Fibroblast of mammary gland (primary cell): ENCODE measurements around the gene USH2A.

ENCODE experiments used
- DNase-seq: peaks from one replicate; pipeline ENCODE4 v3.0.0-alpha.2; 2010; ENCODE audit warnings: low read depth
- H3K4me3 ChIP-seq: 2 replicates; pipeline ENCODE4 v1.5.1; 2011; ENCODE audit warnings: low read depth, mild to moderate bottlenecking, low read length, moderate library complexity; ENCODE audit not compliant: control insufficient read depth
- TF ChIP-seq, protein P1 (sequence below): conservative IDR thresholded peaks from 2 replicates; pipeline ENCODE4 v1.5.1; 2011; ENCODE audit warnings: low read depth, low read length, inconsistent platforms; ENCODE audit not compliant: control insufficient read depth, insufficient read depth

USH2A gene

DNA sequence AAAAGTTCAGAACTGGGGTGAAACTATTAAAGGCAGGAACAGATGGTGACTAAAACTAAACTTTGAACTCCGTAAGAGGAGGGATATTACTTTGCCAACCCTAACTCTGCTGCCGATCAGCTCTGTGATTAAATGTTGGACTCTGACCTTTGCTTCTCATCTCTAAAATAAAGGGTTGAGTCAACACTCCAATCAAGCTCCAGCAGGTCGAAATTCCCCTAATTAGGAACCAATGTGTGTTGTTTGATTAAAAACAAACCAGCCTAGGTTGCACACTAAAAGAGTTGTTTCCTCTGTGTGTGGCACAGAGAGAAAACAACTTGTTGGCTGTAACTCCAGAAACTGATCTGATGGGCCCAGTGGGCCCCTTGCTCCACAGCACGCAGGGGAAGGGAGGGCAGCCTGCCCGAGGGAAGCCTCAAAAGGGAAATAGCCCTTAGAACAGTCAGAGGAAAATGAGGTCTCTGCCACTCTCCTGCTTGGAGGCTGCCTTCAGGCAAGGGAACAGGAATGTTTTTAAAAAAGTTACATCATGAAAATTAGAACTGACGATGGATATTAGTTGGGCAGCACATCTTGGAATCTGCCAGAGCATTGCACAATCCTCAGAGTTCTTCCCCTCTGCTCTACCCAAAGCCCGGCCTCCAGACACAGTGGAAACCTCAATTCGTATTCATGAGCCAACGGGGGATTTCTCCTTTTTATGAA lies 786.8 kb downstream of the USH2A start:
- TF ChIP-seq, protein P1, sequence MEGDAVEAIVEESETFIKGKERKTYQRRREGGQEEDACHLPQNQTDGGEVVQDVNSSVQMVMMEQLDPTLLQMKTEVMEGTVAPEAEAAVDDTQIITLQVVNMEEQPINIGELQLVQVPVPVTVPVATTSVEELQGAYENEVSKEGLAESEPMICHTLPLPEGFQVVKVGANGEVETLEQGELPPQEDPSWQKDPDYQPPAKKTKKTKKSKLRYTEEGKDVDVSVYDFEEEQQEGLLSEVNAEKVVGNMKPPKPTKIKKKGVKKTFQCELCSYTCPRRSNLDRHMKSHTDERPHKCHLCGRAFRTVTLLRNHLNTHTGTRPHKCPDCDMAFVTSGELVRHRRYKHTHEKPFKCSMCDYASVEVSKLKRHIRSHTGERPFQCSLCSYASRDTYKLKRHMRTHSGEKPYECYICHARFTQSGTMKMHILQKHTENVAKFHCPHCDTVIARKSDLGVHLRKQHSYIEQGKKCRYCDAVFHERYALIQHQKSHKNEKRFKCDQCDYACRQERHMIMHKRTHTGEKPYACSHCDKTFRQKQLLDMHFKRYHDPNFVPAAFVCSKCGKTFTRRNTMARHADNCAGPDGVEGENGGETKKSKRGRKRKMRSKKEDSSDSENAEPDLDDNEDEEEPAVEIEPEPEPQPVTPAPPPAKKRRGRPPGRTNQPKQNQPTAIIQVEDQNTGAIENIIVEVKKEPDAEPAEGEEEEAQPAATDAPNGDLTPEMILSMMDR: no peak
- DNase-seq: peak; percentile 84
- peak overlapping the region; percentile 15 for H3K4me3 ChIP-seq

DNA sequence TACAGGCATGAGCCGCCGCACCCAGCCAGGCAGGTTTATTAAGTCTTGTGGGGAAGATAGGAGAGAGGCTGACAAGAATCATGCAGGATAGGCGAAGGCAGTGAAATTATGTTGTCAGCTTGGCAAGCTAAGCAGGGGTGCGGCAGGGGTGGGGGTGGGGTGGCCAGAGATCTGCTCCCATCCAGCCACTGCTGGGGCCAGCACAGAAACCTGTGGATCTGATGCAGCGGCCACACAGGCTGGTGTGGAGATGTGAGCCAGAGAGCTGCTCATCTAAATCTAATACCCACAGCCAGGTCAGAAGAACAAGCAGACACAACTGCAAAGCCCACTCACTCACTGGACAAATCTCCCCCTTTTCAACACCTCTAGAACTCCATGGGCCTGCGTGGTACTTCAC lies 787.4 kb downstream of the USH2A start:
- DNase-seq: no peak
- no peak overlapping the region for H3K4me3 ChIP-seq
- TF ChIP-seq, protein P1: no peak

DNA sequence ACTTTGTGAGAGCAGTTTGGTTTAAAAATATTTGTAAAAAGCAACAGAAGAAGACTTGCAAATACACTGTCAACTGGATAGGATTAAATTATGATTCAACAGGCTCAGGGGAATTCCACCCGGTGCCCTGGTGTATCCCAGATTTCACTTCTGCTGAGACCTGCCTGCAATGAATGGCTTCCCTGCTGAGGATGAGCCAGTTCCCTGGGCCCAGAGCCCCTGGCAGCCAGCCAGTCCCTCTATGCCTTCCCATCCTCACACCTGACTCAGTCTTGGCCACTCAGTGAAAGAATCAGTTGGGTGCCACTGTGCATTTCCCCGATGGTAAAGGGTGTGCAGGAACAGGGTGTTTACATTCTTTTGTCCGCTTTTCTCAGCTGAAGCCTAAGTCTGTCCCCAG lies 791.8 kb downstream of the USH2A start:
- TF ChIP-seq, protein P1: no peak
- DNase-seq: peak; percentile 48
- no peak overlapping the region for H3K4me3 ChIP-seq

DNA sequence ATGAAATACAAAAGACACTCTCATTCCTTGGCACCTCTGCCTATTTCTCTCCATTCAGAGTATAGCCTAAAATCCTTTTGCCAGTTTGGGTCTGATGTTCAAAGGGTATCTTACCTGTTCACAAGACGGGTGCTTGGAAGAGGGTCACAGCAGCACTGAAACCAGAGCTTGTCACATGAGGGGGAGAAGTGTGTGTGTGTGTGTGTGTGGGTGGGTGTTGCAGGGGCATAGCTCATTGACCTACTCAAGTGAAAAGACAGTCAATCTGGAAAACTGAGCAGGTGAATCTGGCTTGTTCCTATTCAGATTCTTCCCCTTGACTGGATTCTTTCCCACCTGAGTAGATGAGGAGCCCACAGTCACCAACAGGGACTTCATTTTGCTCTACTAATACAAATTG lies 792.2 kb downstream of the USH2A start:
- no peak for DNase-seq
- H3K4me3 ChIP-seq: no peak overlapping the region
- TF ChIP-seq, protein P1: no peak

DNA sequence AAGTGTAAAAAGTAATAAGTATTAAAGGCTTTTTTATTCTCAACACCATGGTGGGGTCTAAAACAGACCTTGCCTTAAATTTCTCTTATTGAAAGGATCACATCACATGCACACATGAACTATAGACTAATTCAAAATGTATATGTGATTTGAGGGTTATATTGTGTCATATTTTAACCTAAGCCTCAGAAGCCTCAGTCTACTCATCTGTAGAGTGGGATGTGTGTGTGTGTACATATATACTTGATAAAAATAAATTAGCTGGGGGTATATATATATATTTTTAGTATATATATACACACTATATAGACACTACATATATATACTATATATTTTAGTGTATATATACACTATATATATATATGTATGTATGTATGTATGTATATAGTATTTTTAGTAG lies 797.3 kb downstream of the USH2A start:
- TF ChIP-seq, protein P1: no peak
- DNase-seq: no peak

DNA sequence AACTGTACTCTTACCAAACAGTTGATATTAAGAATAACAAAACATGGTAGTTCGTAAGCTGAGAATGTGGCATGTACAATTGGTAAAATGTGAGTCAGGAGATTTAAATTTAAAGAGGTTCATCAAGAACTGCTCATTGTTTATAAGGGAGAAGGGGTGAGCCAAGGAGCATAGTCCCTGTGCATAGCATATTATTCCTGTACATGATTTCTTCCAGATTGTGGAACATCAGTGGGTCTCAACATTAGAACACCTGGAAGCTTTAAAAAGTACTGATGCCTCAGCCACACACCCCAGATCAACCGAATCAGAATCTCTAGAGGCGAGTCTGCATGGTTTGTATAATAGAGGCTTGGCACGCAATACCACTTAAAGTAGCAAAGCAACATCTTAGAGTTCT lies 800.1 kb downstream of the USH2A start:
- no peak for DNase-seq
- H3K4me3 ChIP-seq: no peak overlapping the region
- TF ChIP-seq, protein P1: no peak

More for the DNA sequence above, 797.3 kb downstream of the USH2A start:
- H3K4me3 ChIP-seq: no peak overlapping the region
